SK-N-SH (cell line): ENCODE measurements around the gene LBX1. TPM values are rescaled to one million over a fixed set of nuclear protein-coding genes. Genes with fewer than 3 reads are reported as not detected.
"Not testable (repeated sequence)": the region's sequence is repeated elsewhere in the genome, so short reads cannot be mapped to it uniquely, and the experiment has no call there.

Source experiments
- CTCF ChIA-PET: fragments of 300-600, 350-600 bp; formaldehyde crosslinking; extraction: SDS; loops from one replicate; lab custom pipeline; 2021; lab: Yijun Ruan, JAX
- POLR2A ChIA-PET: fragments of 350-600 bp; sonication (Branson Sonifier 250); formaldehyde crosslinking; extraction: SDS; loops from one replicate; lab custom pipeline; 2020; ENCODE audit warnings: antibody characterized with exemption, inconsistent platforms; lab: Yijun Ruan, JAX
- DNase-seq: peaks from one replicate; pipeline ENCODE4 v3.0.0; 2012
- H2AFZ ChIP-seq: fragments of 200-600 bp; sonication (generic); 2 replicates; pipeline ENCODE4 v1.8.1; 2016; ENCODE audit warnings: antibody characterized with exemption, mild to moderate bottlenecking, low read depth
- H3F3A ChIP-seq: fragments of 200-600 bp; sonication (generic); replicated peaks from 2 replicates; pipeline ENCODE3; 2016; ENCODE audit warnings: antibody characterized with exemption, mild to moderate bottlenecking; ENCODE audit not compliant: insufficient read depth
- H3K27ac ChIP-seq, 2 experiments: fragments of 200-500 bp in 1 of 2; fragments of 200-600 bp in 1 of 2; sonication (Bioruptor generic) in 1 of 2; sonication (generic), shearing (Covaris generic) in 1 of 2; 2 replicates each; pipeline versions ENCODE4 v1.5.1 to v1.6.1; 2014 to 2016; ENCODE audit warnings: low read depth in 2 of 2, inconsistent platforms in 1 of 2, low read length in 1 of 2, mild to moderate bottlenecking in 1 of 2, mixed read lengths in 1 of 2
- H3K27me3 ChIP-seq: fragments of 200-600 bp; sonication (generic), shearing (Covaris generic); 2 replicates; pipeline ENCODE4 v1.6.1; 2016; ENCODE audit warnings: mixed run types; ENCODE audit not compliant: insufficient read depth
- H3K36me3 ChIP-seq, 2 experiments: fragments of 200-500 bp in 1 of 2; fragments of 200-600 bp in 1 of 2; sonication (Bioruptor generic) in 1 of 2; sonication (generic) in 1 of 2; replicated peaks in 1 of 2; 2 replicates each; pipeline versions ENCODE3 to v1.5.1; 2014 to 2016; ENCODE audit warnings: low read length in 1 of 2, mild to moderate bottlenecking in 1 of 2; ENCODE audit not compliant: insufficient read depth in 2 of 2, control insufficient read depth in 1 of 2
- H3K4me1 ChIP-seq, 2 experiments: fragments of 200-500 bp in 1 of 2; fragments of 200-600 bp in 1 of 2; sonication (Bioruptor generic) in 1 of 2; sonication (generic), shearing (Covaris generic) in 1 of 2; 2 replicates each; pipeline versions ENCODE4 v1.5.1 to v1.6.1; 2014 to 2016; ENCODE audit warnings: low read depth in 1 of 2, low read length in 1 of 2, mixed run types in 1 of 2; ENCODE audit not compliant: insufficient read depth in 2 of 2, control insufficient read depth in 1 of 2
- H3K4me2 ChIP-seq: fragments of 200-600 bp; sonication (generic), shearing (Covaris generic); 2 replicates; pipeline ENCODE4 v1.6.1; 2017; ENCODE audit warnings: mixed run types
- H3K4me3 ChIP-seq, 2 experiments: fragments of 200-500 bp in 1 of 2; fragments of 200-600 bp in 1 of 2; sonication (Bioruptor generic) in 1 of 2; sonication (generic), shearing (Covaris generic) in 1 of 2; 2 replicates each; pipeline versions ENCODE4 v1.5.1 to v1.8.1; 2014 to 2016; ENCODE audit warnings: low read depth in 2 of 2, inconsistent platforms in 1 of 2, low read length in 1 of 2, mild to moderate bottlenecking in 1 of 2, mixed read lengths in 1 of 2, moderate library complexity in 1 of 2
- H3K79me2 ChIP-seq: fragments of 200-600 bp; sonication (generic); 2 replicates; pipeline ENCODE4 v1.8.1; 2017; ENCODE audit warnings: mild to moderate bottlenecking; ENCODE audit not compliant: insufficient read depth
- H3K9ac ChIP-seq: fragments of 200-600 bp; sonication (generic); 2 replicates; pipeline ENCODE4 v1.6.1; 2017; ENCODE audit warnings: mixed run types
- H3K9me2 ChIP-seq: fragments of 200-600 bp; sonication (generic); 2 replicates; pipeline ENCODE4 v1.6.1; 2017; ENCODE audit warnings: mixed run types
- H3K9me3 ChIP-seq: fragments of 200-600 bp; sonication (generic); 2 replicates; pipeline ENCODE4 v1.6.1; 2017; ENCODE audit warnings: mixed run types, mild to moderate bottlenecking, moderate library complexity
- H4K20me1 ChIP-seq: fragments of 200-600 bp; sonication (generic); 2 replicates; pipeline ENCODE4 v1.6.1; 2017; ENCODE audit warnings: mild to moderate bottlenecking, mixed run types; ENCODE audit not compliant: insufficient read depth
- ELF1 ChIP-seq: IDR thresholded peaks from 2 replicates; pipeline ENCODE4 v1.4.0; 2012
- EZH2phosphoT487 ChIP-seq: fragments of 200-600 bp; sonication (generic); IDR thresholded peaks from 2 replicates; pipeline ENCODE4 v1.6.1; 2017; ENCODE audit warnings: low read depth, mixed run types, mild to moderate bottlenecking, antibody characterized with exemption, moderate library complexity, borderline replicate concordance
- FOSL2 ChIP-seq: IDR thresholded peaks from 2 replicates; pipeline ENCODE4 v1.4.0; 2012; ENCODE audit warnings: low read depth, mild to moderate bottlenecking, moderate library complexity, borderline replicate concordance
- FOXM1 ChIP-seq: IDR thresholded peaks from 2 replicates; pipeline ENCODE4 v1.4.0; 2012; ENCODE audit warnings: low read depth, mild to moderate bottlenecking
- MEF2A ChIP-seq: IDR thresholded peaks from 2 replicates; pipeline ENCODE4 v1.4.0; 2012; ENCODE audit warnings: low read depth, borderline replicate concordance
- RAD21 ChIP-seq: IDR thresholded peaks from 2 replicates; pipeline ENCODE4 v1.6.1; 2012; ENCODE audit warnings: mild to moderate bottlenecking, low read length
- RFX5 ChIP-seq: IDR thresholded peaks from 2 replicates; pipeline ENCODE4 v1.6.1; 2012; ENCODE audit warnings: mild to moderate bottlenecking, improper control_type of control experiment, low read length
- TAF1 ChIP-seq: IDR thresholded peaks from 2 replicates; pipeline ENCODE4 v1.6.1; 2012; ENCODE audit warnings: low read depth, mild to moderate bottlenecking, low read length, moderate library complexity, borderline replicate concordance
- TCF12 ChIP-seq: IDR thresholded peaks from 2 replicates; pipeline ENCODE4 v1.4.0; 2012
- YY1 ChIP-seq: IDR thresholded peaks from 2 replicates; pipeline ENCODE4 v1.4.0; 2012; ENCODE audit warnings: low read depth, mild to moderate bottlenecking
- ZBTB33 ChIP-seq: IDR thresholded peaks from 2 replicates; pipeline ENCODE4 v1.4.0; 2012; ENCODE audit warnings: low read depth, borderline replicate concordance
- WGBS: methylation state at CpG from one replicate; pipeline ENCODE4 v1.1.6; 2017; ENCODE audit warnings: low lambda C conversion rate; 5-methylcytosine and 5-hydroxymethylcytosine counted together
- polyA plus RNA-seq, 3 experiments: library from polyadenylated mRNA; depleted of rRNA; stranded (reverse); fragments of >200 nt; gene quantifications; 2 replicates each; pipeline ENCODE4 v1.2.3, GENCODE V29; 2012
- TF ChIP-seq, protein P1 (sequence below): fragments of 150-350 bp; IDR thresholded peaks from 2 replicates; pipeline ENCODE4 v1.6.1; 2017; ENCODE audit warnings: antibody characterized with exemption, low read length, low read depth, borderline replicate concordance
- TF ChIP-seq, protein P2 (sequence below): IDR thresholded peaks from 2 replicates; pipeline ENCODE4; 2012
- TF ChIP-seq, protein P3 (sequence below): fragments of 200-600 bp; sonication (generic); IDR thresholded peaks from 2 replicates; pipeline ENCODE4 v1.6.1; 2017; ENCODE audit warnings: antibody characterized with exemption, mild to moderate bottlenecking, moderate library complexity

Gene LBX1
- polyA plus RNA-seq, 1 of the 3 experiments (the other 2 are of a cell fraction) = not detected

GRCh38 chr10:101207026-101207425, 22.2 kb downstream of the LBX1 start:
- Histone ChIP-seq H3K27me3 (peaks cover 71% of the 10 kb centered on the region), H2AFZ (no peak overlapping the region), H3K79me2 (no peaks in the 10 kb centered on the region), H3K27ac (no peak overlapping the region), H3K9me2 (no peaks in the 10 kb centered on the region), H3K4me1 (no peaks in the 10 kb centered on the region), H3K4me3 (no peak overlapping the region), H4K20me1 (no peaks in the 10 kb centered on the region), H3K4me2 (no peak overlapping the region), H3F3A (no peaks in the 10 kb centered on the region), H3K9me3 (no peaks in the 10 kb centered on the region), H3K36me3 (no peaks in the 10 kb centered on the region), H3K9ac (no peak overlapping the region)
- WGBS = 17% methylated on average over 1 of the region's 2 CpGs
- ChIA-PET POLR2A (no interaction called here), CTCF (interaction anchor here (0.9 to 1.8 kb wide), 7 partner anchors 8 to 727 kb away, joined by 3 to 6 read pairs (median 3); partner anchors contain the start of gene NPM3)
- TF ChIP-seq TCF12 (no peak), FOSL2 (no peak), RAD21 (no peak), YY1 (no peak), ELF1 (no peak), EZH2phosphoT487 (no peak), MEF2A (no peak), RFX5 (no peak), ZBTB33 (no peak), TAF1 (no peak), FOXM1 (no peak)
- TF ChIP-seq, protein P1, sequence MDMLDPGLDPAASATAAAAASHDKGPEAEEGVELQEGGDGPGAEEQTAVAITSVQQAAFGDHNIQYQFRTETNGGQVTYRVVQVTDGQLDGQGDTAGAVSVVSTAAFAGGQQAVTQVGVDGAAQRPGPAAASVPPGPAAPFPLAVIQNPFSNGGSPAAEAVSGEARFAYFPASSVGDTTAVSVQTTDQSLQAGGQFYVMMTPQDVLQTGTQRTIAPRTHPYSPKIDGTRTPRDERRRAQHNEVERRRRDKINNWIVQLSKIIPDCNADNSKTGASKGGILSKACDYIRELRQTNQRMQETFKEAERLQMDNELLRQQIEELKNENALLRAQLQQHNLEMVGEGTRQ = no peak
- TF ChIP-seq, protein P2, sequence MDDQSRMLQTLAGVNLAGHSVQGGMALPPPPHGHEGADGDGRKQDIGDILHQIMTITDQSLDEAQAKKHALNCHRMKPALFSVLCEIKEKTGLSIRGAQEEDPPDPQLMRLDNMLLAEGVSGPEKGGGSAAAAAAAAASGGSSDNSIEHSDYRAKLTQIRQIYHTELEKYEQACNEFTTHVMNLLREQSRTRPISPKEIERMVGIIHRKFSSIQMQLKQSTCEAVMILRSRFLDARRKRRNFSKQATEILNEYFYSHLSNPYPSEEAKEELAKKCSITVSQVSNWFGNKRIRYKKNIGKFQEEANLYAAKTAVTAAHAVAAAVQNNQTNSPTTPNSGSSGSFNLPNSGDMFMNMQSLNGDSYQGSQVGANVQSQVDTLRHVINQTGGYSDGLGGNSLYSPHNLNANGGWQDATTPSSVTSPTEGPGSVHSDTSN = no peak
- TF ChIP-seq, protein P3, sequence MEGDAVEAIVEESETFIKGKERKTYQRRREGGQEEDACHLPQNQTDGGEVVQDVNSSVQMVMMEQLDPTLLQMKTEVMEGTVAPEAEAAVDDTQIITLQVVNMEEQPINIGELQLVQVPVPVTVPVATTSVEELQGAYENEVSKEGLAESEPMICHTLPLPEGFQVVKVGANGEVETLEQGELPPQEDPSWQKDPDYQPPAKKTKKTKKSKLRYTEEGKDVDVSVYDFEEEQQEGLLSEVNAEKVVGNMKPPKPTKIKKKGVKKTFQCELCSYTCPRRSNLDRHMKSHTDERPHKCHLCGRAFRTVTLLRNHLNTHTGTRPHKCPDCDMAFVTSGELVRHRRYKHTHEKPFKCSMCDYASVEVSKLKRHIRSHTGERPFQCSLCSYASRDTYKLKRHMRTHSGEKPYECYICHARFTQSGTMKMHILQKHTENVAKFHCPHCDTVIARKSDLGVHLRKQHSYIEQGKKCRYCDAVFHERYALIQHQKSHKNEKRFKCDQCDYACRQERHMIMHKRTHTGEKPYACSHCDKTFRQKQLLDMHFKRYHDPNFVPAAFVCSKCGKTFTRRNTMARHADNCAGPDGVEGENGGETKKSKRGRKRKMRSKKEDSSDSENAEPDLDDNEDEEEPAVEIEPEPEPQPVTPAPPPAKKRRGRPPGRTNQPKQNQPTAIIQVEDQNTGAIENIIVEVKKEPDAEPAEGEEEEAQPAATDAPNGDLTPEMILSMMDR = no peak
- no peak for DNase-seq

- H3K4me2 ChIP-seq = peak overlapping the region; percentile 64
- H3K4me1 ChIP-seq = not testable (repeated sequence)
These were observed 26.6 kb downstream of the LBX1 start for GRCh38 chr10:101202667-101203066.

DNA sequence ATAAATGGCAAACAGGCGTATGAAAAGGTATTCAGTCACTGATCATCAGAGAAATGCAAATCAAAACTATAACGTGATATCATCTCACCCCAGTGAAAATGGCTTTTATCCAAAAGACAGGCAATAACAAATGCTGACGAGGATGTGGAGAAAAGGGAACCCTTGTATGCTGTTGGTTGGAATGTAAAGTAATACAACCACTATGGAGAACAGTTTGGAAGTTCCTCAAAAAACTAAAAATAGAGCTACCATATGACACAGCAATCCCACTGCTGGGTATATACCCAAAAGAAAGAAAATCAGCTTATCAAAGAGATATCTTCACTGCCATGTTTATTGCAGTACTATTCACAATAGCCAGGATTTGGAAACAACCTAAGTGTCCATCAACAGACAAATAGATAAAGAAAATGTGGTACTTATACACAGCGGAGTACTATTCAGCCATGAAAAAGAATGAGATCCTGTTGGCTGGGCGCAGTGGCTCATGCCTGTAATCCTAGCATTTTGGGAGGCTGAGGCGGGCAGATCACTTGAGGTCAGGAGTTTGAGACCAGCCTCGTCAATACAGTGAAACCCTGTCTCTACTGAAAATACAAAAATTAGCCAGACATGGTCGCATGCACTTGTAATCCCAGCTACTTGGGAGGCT, 30.8 kb downstream of the LBX1 start:
- H3F3A ChIP-seq, H3K27ac ChIP-seq, H3K79me2 ChIP-seq, H3K4me1 ChIP-seq, H3K9me2 ChIP-seq, H4K20me1 ChIP-seq, H3K9ac ChIP-seq, POLR2A ChIA-PET, H3K9me3 ChIP-seq, DNase-seq, H2AFZ ChIP-seq, H3K36me3 ChIP-seq, H3K4me2 ChIP-seq, H3K4me3 ChIP-seq: not testable (repeated sequence)
- CTCF ChIA-PET = interaction anchor here (1.6 kb wide), 1 partner anchor 56 kb away, joined by 4 read pairs; no protein-coding TSS in a partner anchor
- H3K27me3 ChIP-seq = peaks cover 25% of the 10 kb centered on the region
- 43% methylated on average over 7 of the region's 8 CpGs for WGBS

More at GRCh38 chr10:101202667-101203066, 26.6 kb downstream of the LBX1 start:
- H3K9me2 ChIP-seq, H3K79me2 ChIP-seq, H4K20me1 ChIP-seq, POLR2A ChIA-PET, H3K36me3 ChIP-seq, H3K9me3 ChIP-seq, DNase-seq, H3K9ac ChIP-seq, H2AFZ ChIP-seq, H3F3A ChIP-seq, H3K27ac ChIP-seq: not testable (repeated sequence)
- CTCF ChIA-PET = interaction anchor here (6.8 kb wide), 1 partner anchor 11 kb away, joined by 42 read pairs; no protein-coding TSS in a partner anchor
- WGBS = 29% methylated on average over 4 of the region's 4 CpGs
- H3K27me3 ChIP-seq = peaks cover 27% of the 10 kb centered on the region
- peak overlapping the region in 1 of 2 experiments; percentile 38; a peak in 1 of 4 replicates for H3K4me3 ChIP-seq
